Coronary artery (tissue), 2 donors: Measurements from ENCODE around the gene PPP3CA.
"Not testable (repeated sequence)": the region's sequence is repeated elsewhere in the genome, so short reads cannot be mapped to it uniquely, and the experiment has no call there.

Experiments
- DNase-seq: peaks from one replicate; pipeline ENCODE4 v3.0.0-alpha.2; 2017; ENCODE audit warnings: low spot score
- H3K27ac ChIP-seq, 2 donors: fragments of 200-600 bp; sonication (generic); one replicate each; pipeline ENCODE4 v1.5.1; 2016 to 2019
- H3K4me3 ChIP-seq: fragments of 200-600 bp; sonication (generic); 2 replicates; pipeline ENCODE4 v1.5.1; 2016; ENCODE audit warnings: mild to moderate bottlenecking, moderate library complexity
- CTCF ChIP-seq: fragments of 200-600 bp; sonication (generic); IDR thresholded peaks from one replicate; pipeline ENCODE4 v1.5.1; 2019; ENCODE audit warnings: antibody characterized with exemption

PPP3CA gene

GRCh38 chr4:101140228-101140627, 207.1 kb downstream of the PPP3CA start:
- H3K4me3 ChIP-seq = no peak overlapping the region
- TF ChIP-seq CTCF = no peak
- no peak for DNase-seq
- no peak overlapping the region for H3K27ac ChIP-seq

- no peak for TF ChIP-seq CTCF
- Histone ChIP-seq H3K4me3 (no peak overlapping the region), H3K27ac (no peak overlapping the region)
- DNase-seq = no peak
Measured at GRCh38 chr4:101136373-101137370, 210.7 kb downstream of the PPP3CA start.

DNA sequence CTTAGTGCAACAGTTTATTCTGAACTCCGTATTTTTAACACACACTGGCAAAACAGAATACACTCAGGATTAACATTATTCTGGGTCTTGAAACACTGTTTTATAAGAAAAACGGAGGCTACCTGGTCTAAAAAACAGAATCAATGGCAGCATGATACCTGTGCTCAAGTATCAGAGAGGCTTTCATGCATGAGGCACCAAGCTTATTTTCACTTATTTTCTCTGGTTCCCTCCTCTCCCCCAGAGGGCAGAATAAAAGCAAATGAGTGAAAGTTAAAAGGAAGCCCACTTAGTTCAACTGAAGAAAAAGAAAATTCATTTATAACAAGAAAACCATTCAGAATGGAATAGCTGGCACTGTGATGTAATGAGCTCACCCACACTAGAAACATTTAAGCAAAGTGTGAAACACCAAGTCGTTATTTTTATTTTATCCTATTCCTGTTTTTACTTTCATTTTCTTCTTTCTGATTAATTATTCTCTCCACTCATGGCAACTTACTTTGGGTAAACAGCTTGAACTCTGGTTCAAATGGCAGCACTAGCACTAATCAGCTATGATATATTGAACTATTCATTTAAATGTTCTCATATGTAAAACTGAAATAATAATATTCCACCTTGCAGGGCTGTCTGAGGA, 211.8 kb downstream of the PPP3CA start:
- TF ChIP-seq CTCF = no peak
- no peak overlapping the region for H3K27ac ChIP-seq
- DNase-seq = no peak
- peak overlapping the region; percentile 13 for H3K4me3 ChIP-seq

DNA sequence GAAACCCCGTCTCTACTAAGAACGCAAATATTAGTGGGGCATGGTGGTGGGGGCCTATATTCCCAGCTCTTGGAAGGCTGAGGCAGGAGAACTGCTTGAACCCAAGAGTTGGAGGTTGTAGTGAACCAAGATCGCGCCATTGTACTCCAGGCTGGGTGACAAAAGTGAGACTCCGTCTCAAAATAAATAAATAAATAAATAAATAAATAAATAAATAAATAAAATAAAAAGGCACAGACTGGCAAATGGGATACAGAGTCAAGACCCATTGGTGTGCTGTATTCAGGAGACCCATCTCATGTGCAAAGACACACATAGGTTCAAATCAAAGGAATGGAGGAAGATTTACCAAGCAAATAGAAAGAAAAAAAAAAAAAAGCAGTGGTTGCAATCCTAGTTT, 216.3 kb downstream of the PPP3CA start:
- H3K27ac ChIP-seq, DNase-seq, H3K4me3 ChIP-seq: not testable (repeated sequence)

DNA sequence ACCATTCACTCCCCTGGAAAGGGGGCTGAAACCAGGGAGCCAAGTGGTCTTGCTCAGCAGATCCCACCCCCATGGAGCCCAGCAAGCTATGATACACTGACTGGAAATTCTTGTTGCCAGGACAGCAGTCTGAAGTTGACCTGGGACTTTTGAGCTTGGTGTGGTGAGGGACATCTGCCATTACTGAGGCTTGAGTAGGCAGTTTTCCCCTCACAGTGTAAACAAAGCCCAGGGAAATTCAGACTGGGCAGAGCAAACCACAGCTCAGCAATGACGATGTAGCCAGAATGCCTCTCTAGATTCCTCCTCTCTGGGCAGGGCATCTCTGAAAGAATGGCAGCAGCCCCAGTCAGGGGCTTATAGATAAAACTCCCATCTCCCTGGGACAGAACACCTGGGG, 218.4 kb downstream of the PPP3CA start:
- H3K27ac ChIP-seq, H3K4me3 ChIP-seq, DNase-seq: not testable (repeated sequence)

GRCh38 chr4:101128473-101128872, 218.9 kb downstream of the PPP3CA start:
- Histone ChIP-seq H3K27ac (no peak overlapping the region), H3K4me3 (no peak overlapping the region)
- TF ChIP-seq CTCF = no peak
- DNase-seq = no peak

DNA sequence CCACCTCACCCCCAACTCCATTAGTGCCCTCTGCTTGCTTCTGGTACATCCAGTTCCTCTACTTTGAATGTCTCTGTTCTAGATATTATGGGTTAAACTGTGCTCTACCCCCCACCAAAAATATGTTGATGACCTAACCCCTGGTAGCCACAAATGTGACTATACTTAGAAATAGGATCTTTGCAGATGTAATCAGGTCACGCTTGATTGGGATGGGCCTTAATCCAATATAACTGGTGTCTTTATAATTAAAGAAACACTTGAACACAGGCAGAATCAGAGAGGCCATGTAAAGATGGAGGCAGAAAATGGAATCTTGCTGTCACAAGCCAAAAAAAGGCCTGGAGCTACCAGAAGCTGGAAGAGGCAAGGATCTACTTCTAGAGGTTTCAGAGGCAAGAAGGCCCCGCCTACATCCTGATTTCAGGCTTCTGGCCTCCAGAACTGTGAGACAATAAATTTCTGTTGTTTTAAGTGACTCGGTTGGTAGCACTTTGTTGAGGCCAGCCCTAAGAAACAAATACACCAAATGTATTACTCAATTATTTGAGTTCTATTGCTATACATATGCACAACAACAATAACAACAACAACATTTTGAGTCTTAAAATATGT, 220.0 kb downstream of the PPP3CA start:
- no peak for DNase-seq
- no peak overlapping the region for H3K27ac ChIP-seq
- no peak overlapping the region for H3K4me3 ChIP-seq
- TF ChIP-seq CTCF = no peak
